Measurements from ENCODE around the gene WDFY2.

DNA sequence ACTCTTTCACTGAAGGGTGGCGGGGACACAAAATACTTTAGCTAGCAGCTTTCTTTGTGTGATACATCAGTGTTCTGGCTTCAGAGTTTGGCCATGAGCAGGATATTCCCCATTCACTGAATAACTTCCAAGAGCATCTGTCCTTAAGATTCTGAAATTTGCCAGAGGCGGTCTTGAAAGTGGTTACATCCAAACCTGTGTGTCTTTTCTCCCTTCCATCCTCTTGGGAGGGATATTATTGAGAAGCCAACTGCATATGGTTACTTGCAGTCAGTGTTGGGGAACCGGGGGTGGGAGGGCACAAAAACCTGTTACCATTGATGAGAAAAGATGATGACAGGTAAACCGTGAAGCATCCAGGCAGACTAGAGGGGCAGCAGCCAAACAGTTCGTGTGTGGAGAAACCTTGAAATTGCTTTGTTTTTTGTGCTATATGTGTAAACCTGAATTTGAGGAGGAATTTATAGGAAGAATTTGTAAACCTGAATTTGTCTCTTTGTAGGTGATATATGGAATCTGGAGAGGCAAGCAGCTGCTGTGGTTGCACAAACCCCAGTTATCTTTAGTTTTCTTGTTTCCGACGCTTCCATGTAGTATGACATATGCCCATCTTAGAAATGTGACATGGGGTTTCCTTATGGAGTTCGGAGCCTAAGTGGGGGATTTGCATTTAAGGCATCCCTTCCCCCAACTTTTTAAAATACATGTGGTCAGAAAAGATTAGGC is 104.8 kb downstream of the WDFY2 start:
- TF ChIP-seq SP4 (CRISPR knock-in tag; IDR thresholded peaks at IDR 0.05) (no peak), ZNF234 (CRISPR knock-in tag; conservative IDR thresholded peaks at IDR 0.05) (no peak), EP300 (IDR thresholded peaks at IDR 0.05; ENCODE audit: low read depth in 2 of 2, low read length in 2 of 2) (no peak), EP300 (CRISPR knock-in tag; IDR thresholded peaks at IDR 0.05; ENCODE audit: borderline replicate concordance) (no peak), KAT2B (IDR thresholded peaks at IDR 0.05; ENCODE audit: borderline replicate concordance, low read depth, low read length) (no peak), KDM5B (CRISPR knock-in tag; IDR thresholded peaks at IDR 0.05; ENCODE audit: borderline replicate concordance) (no peak), POLR2A (IDR thresholded peaks at IDR 0.05; ENCODE audit: insufficient read depth in 1 of 2, low read depth in 2 of 2, low read length in 2 of 2) (no peak)
- TF ChIP-seq, protein P1, sequence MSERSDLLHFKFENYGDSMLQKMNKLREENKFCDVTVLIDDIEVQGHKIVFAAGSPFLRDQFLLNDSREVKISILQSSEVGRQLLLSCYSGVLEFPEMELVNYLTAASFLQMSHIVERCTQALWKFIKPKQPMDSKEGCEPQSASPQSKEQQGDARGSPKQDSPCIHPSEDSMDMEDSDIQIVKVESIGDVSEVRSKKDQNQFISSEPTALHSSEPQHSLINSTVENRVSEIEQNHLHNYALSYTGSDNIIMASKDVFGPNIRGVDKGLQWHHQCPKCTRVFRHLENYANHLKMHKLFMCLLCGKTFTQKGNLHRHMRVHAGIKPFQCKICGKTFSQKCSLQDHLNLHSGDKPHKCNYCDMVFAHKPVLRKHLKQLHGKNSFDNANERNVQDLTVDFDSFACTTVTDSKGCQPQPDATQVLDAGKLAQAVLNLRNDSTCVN (CRISPR knock-in tag; IDR thresholded peaks at IDR 0.05; ENCODE audit: borderline replicate concordance) = no peak
- TF ChIP-seq, protein P2, sequence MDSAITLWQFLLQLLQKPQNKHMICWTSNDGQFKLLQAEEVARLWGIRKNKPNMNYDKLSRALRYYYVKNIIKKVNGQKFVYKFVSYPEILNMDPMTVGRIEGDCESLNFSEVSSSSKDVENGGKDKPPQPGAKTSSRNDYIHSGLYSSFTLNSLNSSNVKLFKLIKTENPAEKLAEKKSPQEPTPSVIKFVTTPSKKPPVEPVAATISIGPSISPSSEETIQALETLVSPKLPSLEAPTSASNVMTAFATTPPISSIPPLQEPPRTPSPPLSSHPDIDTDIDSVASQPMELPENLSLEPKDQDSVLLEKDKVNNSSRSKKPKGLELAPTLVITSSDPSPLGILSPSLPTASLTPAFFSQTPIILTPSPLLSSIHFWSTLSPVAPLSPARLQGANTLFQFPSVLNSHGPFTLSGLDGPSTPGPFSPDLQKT (CRISPR knock-in tag; IDR thresholded peaks at IDR 0.05; ENCODE audit: borderline replicate concordance) = no peak
- TF ChIP-seq, protein P3, sequence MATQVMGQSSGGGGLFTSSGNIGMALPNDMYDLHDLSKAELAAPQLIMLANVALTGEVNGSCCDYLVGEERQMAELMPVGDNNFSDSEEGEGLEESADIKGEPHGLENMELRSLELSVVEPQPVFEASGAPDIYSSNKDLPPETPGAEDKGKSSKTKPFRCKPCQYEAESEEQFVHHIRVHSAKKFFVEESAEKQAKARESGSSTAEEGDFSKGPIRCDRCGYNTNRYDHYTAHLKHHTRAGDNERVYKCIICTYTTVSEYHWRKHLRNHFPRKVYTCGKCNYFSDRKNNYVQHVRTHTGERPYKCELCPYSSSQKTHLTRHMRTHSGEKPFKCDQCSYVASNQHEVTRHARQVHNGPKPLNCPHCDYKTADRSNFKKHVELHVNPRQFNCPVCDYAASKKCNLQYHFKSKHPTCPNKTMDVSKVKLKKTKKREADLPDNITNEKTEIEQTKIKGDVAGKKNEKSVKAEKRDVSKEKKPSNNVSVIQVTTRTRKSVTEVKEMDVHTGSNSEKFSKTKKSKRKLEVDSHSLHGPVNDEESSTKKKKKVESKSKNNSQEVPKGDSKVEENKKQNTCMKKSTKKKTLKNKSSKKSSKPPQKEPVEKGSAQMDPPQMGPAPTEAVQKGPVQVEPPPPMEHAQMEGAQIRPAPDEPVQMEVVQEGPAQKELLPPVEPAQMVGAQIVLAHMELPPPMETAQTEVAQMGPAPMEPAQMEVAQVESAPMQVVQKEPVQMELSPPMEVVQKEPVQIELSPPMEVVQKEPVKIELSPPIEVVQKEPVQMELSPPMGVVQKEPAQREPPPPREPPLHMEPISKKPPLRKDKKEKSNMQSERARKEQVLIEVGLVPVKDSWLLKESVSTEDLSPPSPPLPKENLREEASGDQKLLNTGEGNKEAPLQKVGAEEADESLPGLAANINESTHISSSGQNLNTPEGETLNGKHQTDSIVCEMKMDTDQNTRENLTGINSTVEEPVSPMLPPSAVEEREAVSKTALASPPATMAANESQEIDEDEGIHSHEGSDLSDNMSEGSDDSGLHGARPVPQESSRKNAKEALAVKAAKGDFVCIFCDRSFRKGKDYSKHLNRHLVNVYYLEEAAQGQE (IDR thresholded peaks at IDR 0.05; ENCODE audit: borderline replicate concordance in 1 of 2, low read depth in 1 of 2, low read length in 2 of 2) = no peak
- TF ChIP-seq, protein P4, sequence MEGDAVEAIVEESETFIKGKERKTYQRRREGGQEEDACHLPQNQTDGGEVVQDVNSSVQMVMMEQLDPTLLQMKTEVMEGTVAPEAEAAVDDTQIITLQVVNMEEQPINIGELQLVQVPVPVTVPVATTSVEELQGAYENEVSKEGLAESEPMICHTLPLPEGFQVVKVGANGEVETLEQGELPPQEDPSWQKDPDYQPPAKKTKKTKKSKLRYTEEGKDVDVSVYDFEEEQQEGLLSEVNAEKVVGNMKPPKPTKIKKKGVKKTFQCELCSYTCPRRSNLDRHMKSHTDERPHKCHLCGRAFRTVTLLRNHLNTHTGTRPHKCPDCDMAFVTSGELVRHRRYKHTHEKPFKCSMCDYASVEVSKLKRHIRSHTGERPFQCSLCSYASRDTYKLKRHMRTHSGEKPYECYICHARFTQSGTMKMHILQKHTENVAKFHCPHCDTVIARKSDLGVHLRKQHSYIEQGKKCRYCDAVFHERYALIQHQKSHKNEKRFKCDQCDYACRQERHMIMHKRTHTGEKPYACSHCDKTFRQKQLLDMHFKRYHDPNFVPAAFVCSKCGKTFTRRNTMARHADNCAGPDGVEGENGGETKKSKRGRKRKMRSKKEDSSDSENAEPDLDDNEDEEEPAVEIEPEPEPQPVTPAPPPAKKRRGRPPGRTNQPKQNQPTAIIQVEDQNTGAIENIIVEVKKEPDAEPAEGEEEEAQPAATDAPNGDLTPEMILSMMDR (CRISPR knock-in tag; IDR thresholded peaks at IDR 0.05) = no peak

Data from HepG2 (cell line).